SW480 (cell line): ENCODE results near the gene GALNT10.

Experiments used
- DNase-seq: peaks from one replicate; pipeline ENCODE4 v3.0.0-alpha.2; 2016; ENCODE audit warnings: low spot score

GALNT10 gene

DNA sequence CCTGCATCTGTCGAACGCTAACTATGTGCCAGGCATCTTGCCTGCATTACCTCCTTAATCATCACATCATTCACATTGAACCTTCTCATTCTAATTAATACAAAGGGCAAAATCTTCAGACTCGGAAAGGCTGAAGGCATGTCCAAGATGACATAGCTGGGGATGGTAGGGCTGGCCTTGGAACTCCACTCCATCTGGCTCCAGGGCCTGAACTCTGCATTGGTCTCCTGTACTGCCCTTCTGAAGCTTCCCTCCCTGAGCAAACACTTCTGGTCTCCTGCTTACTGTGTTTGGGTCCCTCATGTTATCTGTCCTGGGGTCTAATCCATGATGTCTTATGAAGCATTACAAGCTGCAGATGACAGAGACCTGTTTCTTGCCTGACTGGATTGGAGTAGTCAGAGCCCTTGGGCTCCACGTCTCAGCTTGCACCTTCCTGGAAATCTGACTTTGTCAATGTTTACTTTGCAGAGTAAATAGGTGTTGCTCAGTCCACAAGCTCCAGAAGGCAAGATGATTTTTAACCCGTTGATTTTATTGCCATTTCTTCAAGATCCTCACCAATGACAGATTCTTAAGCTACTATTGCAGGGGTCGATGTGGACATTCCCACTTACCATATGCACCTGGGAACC is 106.1 kb downstream of the GALNT10 start:
- DNase-seq: no peak

DNA sequence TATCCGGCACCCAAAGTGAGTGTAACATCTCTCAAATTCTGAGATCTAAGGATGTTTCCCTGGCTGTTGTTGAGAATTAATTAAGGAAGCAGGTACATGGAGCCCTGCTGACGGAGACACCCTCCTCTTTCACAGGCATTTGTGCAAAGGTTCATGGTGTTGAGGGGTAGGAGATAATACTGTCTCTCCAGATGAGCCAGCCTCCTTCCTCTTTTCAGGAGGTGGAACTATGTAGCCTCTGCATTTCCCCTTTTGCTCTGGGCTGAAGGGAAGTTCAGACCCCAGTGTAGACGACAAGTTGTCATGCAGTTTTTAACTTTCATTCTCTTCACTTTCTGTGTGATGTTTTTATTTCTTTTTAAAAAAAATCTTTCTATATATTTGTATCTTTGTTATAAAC is 107.5 kb downstream of the GALNT10 start:
- DNase-seq: no peak

GRCh38 chr5:154300207-154300883 is 109.8 kb downstream of the GALNT10 start:
- DNase-seq: no peak

DNA sequence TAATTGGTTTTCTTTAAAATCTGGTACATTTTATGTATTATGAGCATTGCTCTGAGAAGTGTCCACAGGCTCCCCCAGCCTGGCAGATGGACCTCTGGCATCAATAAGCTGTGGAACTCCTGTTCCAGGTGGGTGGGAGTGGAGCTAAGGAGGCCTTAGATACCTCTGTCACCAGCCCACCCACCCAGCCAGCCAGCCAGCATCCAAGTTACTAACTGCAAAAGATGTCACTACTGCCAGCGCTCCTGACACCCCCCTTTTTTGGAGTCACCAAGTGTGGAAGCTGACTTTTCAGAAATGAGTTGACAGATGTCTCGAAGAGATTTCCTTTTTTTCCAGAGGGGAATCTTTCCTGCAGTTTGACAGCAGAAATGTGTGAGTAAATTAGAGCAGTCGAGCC is 111.2 kb downstream of the GALNT10 start:
- no peak for DNase-seq

- no peak for DNase-seq
Measured at GRCh38 chr5:154302161-154302560, 111.6 kb downstream of the GALNT10 start.

DNA sequence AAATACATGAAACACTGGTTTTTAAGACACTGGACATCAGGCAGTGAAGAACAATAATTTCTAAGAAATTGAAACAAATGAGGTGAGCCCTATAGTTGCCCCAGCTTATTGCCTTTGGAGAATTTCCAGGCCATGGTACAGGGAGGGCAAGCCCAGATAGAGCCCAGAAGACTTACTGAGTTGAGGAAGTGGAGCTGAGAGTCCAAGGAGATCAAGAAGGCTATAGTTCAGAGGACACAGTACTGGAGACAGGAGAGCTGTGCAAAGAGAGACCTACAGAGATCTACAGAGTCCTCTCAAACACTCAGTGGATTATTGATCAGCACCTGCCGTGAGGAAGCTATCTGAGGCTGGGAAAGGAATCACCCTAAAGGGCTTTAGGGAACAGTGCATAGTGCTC is 112.6 kb downstream of the GALNT10 start:
- no peak for DNase-seq

GRCh38 chr5:154308443-154309370 is 118.2 kb downstream of the GALNT10 start:
- no peak for DNase-seq

GRCh38 chr5:154309371-154309745 is 118.8 kb downstream of the GALNT10 start:
- no peak for DNase-seq

GRCh38 chr5:154309805-154310204 is 119.3 kb downstream of the GALNT10 start:
- DNase-seq: no peak

DNA sequence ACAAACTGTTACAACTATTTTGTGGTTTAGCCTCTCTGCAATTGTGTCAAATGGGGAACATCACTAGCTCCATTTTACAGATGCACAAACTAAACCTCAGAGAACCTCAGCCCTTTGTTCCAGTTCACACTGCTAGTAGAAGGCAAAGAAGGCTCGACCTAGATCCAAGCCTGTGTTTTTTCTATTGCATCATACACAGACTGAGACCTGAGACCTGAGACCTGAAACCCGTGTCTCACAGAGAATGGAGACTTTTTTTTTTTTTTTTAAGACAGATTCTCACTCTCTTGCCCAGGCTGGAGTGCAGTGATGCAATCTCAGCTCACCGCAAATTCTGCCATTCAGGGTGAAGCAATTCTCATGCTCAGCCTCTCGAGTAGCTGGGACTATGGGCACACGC is 120.8 kb downstream of the GALNT10 start:
- no peak for DNase-seq

- no peak for DNase-seq
Measured at GRCh38 chr5:154312000-154312399, 121.5 kb downstream of the GALNT10 start.

- no peak for DNase-seq
Measured at GRCh38 chr5:154312576-154312975, 122.0 kb downstream of the GALNT10 start.

- DNase-seq: no peak
Measured at GRCh38 chr5:154313360-154314017, 123.0 kb downstream of the GALNT10 start.

DNA sequence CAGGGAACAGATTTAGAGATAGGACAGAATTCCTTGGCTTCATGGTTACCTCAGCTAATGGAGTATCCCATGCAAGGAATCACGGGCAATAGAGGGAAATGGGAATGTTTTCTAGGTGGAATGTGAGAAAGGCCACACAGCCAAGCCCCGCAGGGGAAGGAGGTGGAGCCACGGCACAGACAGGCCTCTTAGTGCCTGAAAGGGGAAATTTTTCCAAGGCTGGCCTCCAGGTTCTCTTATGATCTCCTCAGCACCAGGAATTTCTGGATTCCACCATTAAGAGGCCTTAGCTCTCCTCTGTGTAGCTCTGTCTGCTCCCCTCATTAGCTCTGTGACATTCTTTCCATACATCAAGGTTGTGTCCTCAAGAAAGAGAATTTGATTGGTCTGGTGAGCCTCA is 124.7 kb downstream of the GALNT10 start:
- no peak for DNase-seq

- no peak for DNase-seq
Measured at GRCh38 chr5:154315756-154316155, 125.2 kb downstream of the GALNT10 start.

- no peak for DNase-seq
Measured at GRCh38 chr5:154316223-154316935, 125.8 kb downstream of the GALNT10 start.

DNA sequence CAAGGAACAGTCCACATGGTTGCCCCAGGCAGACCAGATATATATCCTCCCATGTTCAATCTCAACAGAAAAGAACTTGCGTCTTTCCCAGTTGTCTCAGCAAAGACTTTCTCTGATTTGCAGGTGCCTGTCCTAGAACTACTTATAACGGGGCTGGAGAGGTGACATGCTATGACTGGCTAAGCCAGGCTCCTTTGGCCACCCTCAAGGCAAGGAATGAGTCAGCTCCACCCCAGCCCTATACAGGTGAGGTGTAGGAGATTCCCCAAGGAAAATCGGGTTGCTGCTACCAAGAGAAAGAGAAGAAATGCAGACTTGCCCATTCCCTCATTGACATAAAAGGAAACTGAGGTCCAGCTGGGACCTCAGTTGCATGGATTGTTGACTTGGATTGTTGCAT is 127.4 kb downstream of the GALNT10 start:
- no peak for DNase-seq

GRCh38 chr5:154318691-154319090 is 128.2 kb downstream of the GALNT10 start:
- DNase-seq: no peak

- no peak for DNase-seq
Measured at GRCh38 chr5:154319736-154320135, 129.2 kb downstream of the GALNT10 start.

- DNase-seq: no peak
Measured at GRCh38 chr5:154320224-154321089, 129.9 kb downstream of the GALNT10 start.

DNA sequence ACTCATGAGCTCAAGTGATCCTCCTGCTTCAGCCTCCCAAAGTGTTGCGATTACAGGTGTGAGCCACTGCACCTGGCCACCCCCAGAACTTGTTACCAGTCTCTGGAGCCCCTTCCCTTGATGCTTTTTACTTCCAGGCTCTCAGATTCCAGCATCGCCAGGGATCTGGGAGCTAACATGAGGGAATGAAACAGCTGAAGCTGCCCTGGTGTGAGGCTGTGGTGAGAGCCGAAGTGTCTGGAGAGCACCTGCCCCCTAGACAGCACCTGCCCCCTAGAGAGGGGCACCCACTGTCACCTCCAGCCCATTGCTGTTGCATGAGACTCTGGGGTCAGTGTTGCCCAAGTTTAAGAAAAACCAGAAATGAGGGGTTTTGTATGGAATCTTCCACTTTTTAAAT is 131.0 kb downstream of the GALNT10 start:
- DNase-seq: no peak
